ENCODE data around the gene POLR2E. TPM values are rescaled to one million over a fixed set of nuclear protein-coding genes. Genes with fewer than 3 reads are reported as not detected.
A peak's percentile ranks its signal among the peaks of the same experiment; 100 is the strongest.

The POLR2E gene
- total RNA-seq, 2 experiments from 2014 or later: 271 to 282 TPM

- Mint-ChIP-seq H3K4me1 (ENCODE audit: low read depth) (peaks cover 63% of the 10 kb centered on the region), H3K36me3 (ENCODE audit: low read depth) (peaks cover 57% of the 10 kb centered on the region), H3K9me3 (no peaks in the 10 kb centered on the region), H3K27ac (peak overlapping the region; percentile 49), H3K4me3 (no peak overlapping the region), H3K27me3 (no peaks in the 10 kb centered on the region)
- no peak for DNase-seq
- intact Hi-C loops (cut with micrococcal nuclease): no loop called here
- POLR2A ChIA-PET: interaction anchor here (1.2 to 8.1 kb wide), 11 partner anchors 13 to 125 kb away, joined by 3 to 148 read pairs (median 8); partner anchors contain the start of genes ARHGAP45, CNN2 and GPX4
- no peak for TF ChIP-seq CTCF (IDR thresholded peaks at IDR 0.05)
- CTCF ChIA-PET: interaction anchor here (1.2 to 2.4 kb wide), 5 partner anchors 12 to 152 kb away, joined by 3 to 10 read pairs (median 4); partner anchors contain the start of genes ARHGAP45 and ATP5F1D
- ATAC-seq: no peak
These were observed 6.7 kb downstream of the POLR2E start for GRCh38 chr19:1088416-1089010.

GRCh38 chr19:1087813-1088415 lies 7.3 kb downstream of the POLR2E start:
- Mint-ChIP-seq H3K27me3 (no peaks in the 10 kb centered on the region), H3K4me1 (ENCODE audit: low read depth) (peaks cover 58% of the 10 kb centered on the region), H3K36me3 (ENCODE audit: low read depth) (peaks cover 55% of the 10 kb centered on the region), H3K27ac (peak overlapping the region; percentile 84), H3K4me3 (peak overlapping the region; percentile 2), H3K9me3 (no peaks in the 10 kb centered on the region)
- CTCF ChIA-PET: interaction anchor here (1.0 to 2.4 kb wide), 6 partner anchors 11 to 153 kb away, joined by 3 to 10 read pairs (median 4); partner anchors contain the start of genes ARHGAP45 and ATP5F1D
- TF ChIP-seq CTCF (IDR thresholded peaks at IDR 0.05): no peak
- ATAC-seq: peak; percentile 15
- intact Hi-C loops (cut with micrococcal nuclease): no loop called here
- POLR2A ChIA-PET: interaction anchor here (0.6 to 8.1 kb wide), 11 partner anchors 13 to 133 kb away, joined by 3 to 148 read pairs (median 4); partner anchors contain the start of gene CNN2
- peak; percentile 55 for DNase-seq

- CTCF ChIA-PET: interaction anchor here (1.1 to 2.4 kb wide), 2 partner anchors 20 to 154 kb away, joined by 3 to 10 read pairs; partner anchors contain the start of gene ARHGAP45
- ATAC-seq (no peak), DNase-seq (no peak)
- peaks cover 57% of the 10 kb centered on the region for H3K4me1 Mint-ChIP-seq (ENCODE audit: low read depth)
- intact Hi-C loops (cut with micrococcal nuclease): no loop called here
- no peak overlapping the region for H3K4me3 Mint-ChIP-seq
- H3K9me3 Mint-ChIP-seq: no peaks in the 10 kb centered on the region
- H3K27ac Mint-ChIP-seq: no peak overlapping the region
- H3K27me3 Mint-ChIP-seq: no peaks in the 10 kb centered on the region
- H3K36me3 Mint-ChIP-seq (ENCODE audit: low read depth): peaks cover 58% of the 10 kb centered on the region
- no peak for TF ChIP-seq CTCF (IDR thresholded peaks at IDR 0.05)
- POLR2A ChIA-PET: interaction anchor here (1.2 to 10.0 kb wide), 10 partner anchors 8 to 175 kb away, joined by 3 to 148 read pairs (median 6); partner anchors contain the start of genes ARHGAP45, CNN2 and POLR2E
These were observed 8.6 kb downstream of the POLR2E start for GRCh38 chr19:1086613-1087012.

GRCh38 chr19:1085676-1086442 lies 9.3 kb downstream of the POLR2E start:
- ATAC-seq (no peak), DNase-seq (no peak)
- H3K27ac Mint-ChIP-seq: no peak overlapping the region
- TF ChIP-seq CTCF (IDR thresholded peaks at IDR 0.05): no peak
- intact Hi-C loops (cut with micrococcal nuclease): no loop called here
- H3K4me1 Mint-ChIP-seq (ENCODE audit: low read depth): peaks cover 56% of the 10 kb centered on the region
- ChIA-PET CTCF (interaction anchor here (1.1 kb wide), 1 partner anchor 155 kb away, joined by 3 read pairs; no protein-coding TSS in a partner anchor), POLR2A (interaction anchor here (1.2 to 10.0 kb wide), 11 partner anchors 9 to 176 kb away, joined by 3 to 148 read pairs (median 6); partner anchors contain the start of genes ARHGAP45, CNN2 and POLR2E)
- H3K36me3 Mint-ChIP-seq (ENCODE audit: low read depth): peaks cover 60% of the 10 kb centered on the region
- no peak overlapping the region for H3K4me3 Mint-ChIP-seq
- no peaks in the 10 kb centered on the region for H3K27me3 Mint-ChIP-seq
- no peaks in the 10 kb centered on the region for H3K9me3 Mint-ChIP-seq

Measured in activated CD8-positive, alpha-beta T cell treated with anti-CD3 and anti-CD28 coated beads for 36 hours (primary cell).